ENCODE measurements around the gene CARMIL3. TPM values are rescaled to one million over a fixed set of nuclear protein-coding genes. Genes with fewer than 3 reads are reported as not detected.
"Not testable (repeated sequence)": the region's sequence is repeated elsewhere in the genome, so short reads cannot be mapped to it uniquely, and the experiment has no call there.

CARMIL3 gene
- total and polyA plus RNA-seq, 2 of the 8 experiments (the other 6 are each of a cell fraction or from before 2014, with no cell fraction given), result 6.0 to 9.0 TPM

- H4K20me1 ChIP-seq (replicated peaks in 1 of 2; ENCODE audit: control insufficient read depth in 1 of 2, insufficient read depth in 2 of 2, low read length in 2 of 2); H3K4ac ChIP-seq (replicated peaks; ENCODE audit: insufficient read length, low read depth, low read length); H3K9me3 ChIP-seq (ENCODE audit: insufficient read depth in 2 of 2, low read depth in 1 of 2, low read length in 1 of 2); H3K23ac ChIP-seq (ENCODE audit: insufficient read length); H3K27me3 ChIP-seq (replicated peaks in 1 of 4; ENCODE audit: control insufficient read depth in 3 of 4, extremely low read depth in 1 of 4, insufficient read depth in 3 of 4, low read length in 3 of 4); H3K23me2 ChIP-seq (ENCODE audit: low read depth, low read length); FAIRE-seq; H2AK5ac ChIP-seq (ENCODE audit: low read depth, low read length); H3K18ac ChIP-seq (ENCODE audit: extremely low read depth, low read length); H3K79me1 ChIP-seq (ENCODE audit: low read depth, low read length); H4K5ac ChIP-seq (ENCODE audit: insufficient read length, low read depth, low read length); H2BK5ac ChIP-seq (ENCODE audit: low read depth, low read length); H4K91ac ChIP-seq (replicated peaks; ENCODE audit: insufficient read length, low read length); H2BK15ac ChIP-seq (ENCODE audit: low read length); H3K27ac ChIP-seq (ENCODE audit: low read depth, low read length); DNase-seq (ENCODE audit: low read depth in 1 of 2, low spot score in 2 of 2); H2AFZ ChIP-seq (ENCODE audit: low read length); H3K79me2 ChIP-seq (ENCODE audit: control insufficient read depth in 1 of 2, insufficient read depth in 2 of 2, low read length in 2 of 2); H3K36me3 ChIP-seq (ENCODE audit: control insufficient read depth in 2 of 4, insufficient read depth in 4 of 4, low read length in 3 of 4); H2BK120ac ChIP-seq (replicated peaks; ENCODE audit: low read depth, low read length); H2BK20ac ChIP-seq (ENCODE audit: low read length); H3K4me1 ChIP-seq (replicated peaks in 1 of 4; ENCODE audit: control insufficient read depth in 3 of 4, insufficient read depth in 4 of 4, low read length in 3 of 4); H3K14ac ChIP-seq (ENCODE audit: insufficient read length); H3K56ac ChIP-seq (replicated peaks; ENCODE audit: insufficient read length, low read depth, low read length); H2BK12ac ChIP-seq (ENCODE audit: low read depth, low read length): not testable (repeated sequence)
- Histone ChIP-seq H3K9ac (replicated peaks in 1 of 4; ENCODE audit: extremely low read depth in 1 of 4, low read depth in 3 of 4, low read length in 3 of 4) (peak overlapping the region in 1 of 4 experiments; percentile 19; a peak in 1 of 7 replicates), H3K4me3 (ENCODE audit: extremely low read depth in 1 of 4, insufficient read depth in 2 of 4, low read depth in 3 of 4, low read length in 4 of 4) (peak overlapping the region in 2 of 4 experiments; percentile 56 to 82; a peak in 3 of 8 replicates), H3K4me2 (ENCODE audit: insufficient read depth in 1 of 2, low read depth in 2 of 2, low read length in 2 of 2) (peak overlapping the region; percentile 89 to 99), H4K8ac (ENCODE audit: extremely low read depth, insufficient read depth, low read length) (0 out of 2 replicates have a peak overlapping the region, but pooled peaks have one; percentile 15)
- WGBS, 2 experiments (ENCODE audit: extremely low coverage in 1 of 2, insufficient coverage in 1 of 2, insufficient read length in 1 of 2, insufficient replicate concordance in 2 of 2, low coverage in 1 of 2, low lambda C conversion rate in 2 of 2, missing lambda C conversion rate in 1 of 2), result 68% methylated on average over 8 of the region's 8 CpGs; no CpG with 5 or more reads in 1 of the 2 experiments
- ChIA-PET CTCF (ENCODE audit: partially characterized antibody) (interaction anchor here (1.2 to 9.6 kb wide), 3 partner anchors 9 to 40 kb away, joined by 4 to 234 read pairs (median 5); partner anchors contain the start of gene PCK2), POLR2A (ENCODE audit: partially characterized antibody) (interaction anchor here (0.8 to 8.0 kb wide), 7 partner anchors 11 to 55 kb away, joined by 3 to 57 read pairs (median 4); partner anchors contain the start of gene PCK2)
These were observed 1.1 kb upstream of the CARMIL3 start for GRCh38 chr14:24050753-24051152.

All from H1 (cell line).